ENCODE results near the gene PRDM2.
"Not testable (repeated sequence)": the region's sequence is repeated elsewhere in the genome, so short reads cannot be mapped to it uniquely, and the experiment has no call there.

Gene PRDM2

DNA sequence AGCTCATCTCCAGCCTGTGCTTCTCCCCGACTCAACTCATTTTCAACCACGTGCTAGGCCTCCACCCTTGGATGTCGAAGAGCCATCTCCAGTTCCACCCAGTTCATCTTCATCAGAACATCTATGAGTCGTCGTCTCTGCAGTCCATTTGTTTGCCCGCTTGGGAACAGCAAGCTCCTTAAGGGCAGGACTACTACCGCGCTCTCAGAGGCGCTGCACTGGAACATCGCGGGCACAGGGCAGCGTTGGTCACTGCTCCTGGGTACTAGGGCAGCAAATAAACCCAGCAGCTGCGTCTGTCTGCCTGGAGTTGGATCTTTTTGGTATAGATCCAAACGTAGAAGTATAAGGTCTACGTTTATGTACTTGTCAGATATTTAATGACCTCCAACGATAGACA lies 478 bp upstream of the PRDM2 start:
- DNase-seq, result no peak

DNA sequence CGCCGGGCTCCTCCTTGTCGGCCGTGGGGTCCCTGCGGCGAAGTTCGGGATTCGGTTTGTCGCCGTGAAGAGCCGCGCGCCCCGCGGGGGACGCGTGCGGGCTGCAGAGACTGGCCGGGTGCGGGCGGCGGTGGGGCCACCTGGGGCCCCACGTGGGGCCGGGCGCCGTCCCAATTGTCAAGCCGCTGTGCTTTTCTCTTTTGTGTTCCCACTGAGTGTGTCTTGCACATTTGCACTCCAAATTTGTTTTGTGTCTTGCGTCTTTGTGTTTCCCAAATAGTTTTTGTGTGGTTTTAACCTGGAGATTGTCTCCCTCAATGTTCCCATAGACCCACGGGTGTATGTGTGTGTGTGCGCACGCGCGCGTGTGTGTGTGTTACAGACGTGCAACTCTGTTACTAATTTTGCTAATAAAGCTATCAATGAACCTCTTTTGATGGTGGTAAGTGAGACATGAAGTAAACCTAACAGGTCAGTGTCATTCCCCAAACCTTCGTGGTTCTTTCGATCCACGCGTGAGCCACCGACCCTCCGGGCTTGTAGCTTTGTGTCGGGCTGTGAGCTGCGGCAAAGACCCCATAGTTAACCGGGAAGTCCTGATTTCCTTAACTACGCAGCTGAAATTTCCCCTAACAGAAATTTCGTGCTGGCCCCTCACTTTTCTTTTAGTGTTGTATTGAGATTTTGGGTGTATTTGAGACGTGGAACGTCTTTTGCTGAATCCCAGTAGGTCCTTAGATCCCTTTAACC lies 708 bp downstream of the PRDM2 start:
- no peak for DNase-seq

DNA sequence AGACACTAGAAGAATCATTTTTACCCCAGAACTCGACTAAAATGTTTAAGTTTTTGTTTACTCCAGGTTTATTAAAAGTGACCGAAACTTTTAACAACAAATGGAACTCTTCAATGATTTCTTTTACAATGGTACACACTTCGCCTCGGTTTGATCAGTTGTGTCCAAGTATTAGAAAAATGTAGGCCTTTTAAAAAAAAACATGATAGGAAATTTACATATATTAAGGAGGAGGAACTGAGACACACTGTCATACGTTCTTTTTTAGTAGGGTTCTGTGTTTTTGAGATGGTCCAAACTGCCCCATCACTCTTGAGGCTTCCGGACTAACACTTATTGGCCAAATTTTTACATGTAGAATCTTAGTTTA lies 1.3 kb downstream of the PRDM2 start:
- DNase-seq, result no peak

DNA sequence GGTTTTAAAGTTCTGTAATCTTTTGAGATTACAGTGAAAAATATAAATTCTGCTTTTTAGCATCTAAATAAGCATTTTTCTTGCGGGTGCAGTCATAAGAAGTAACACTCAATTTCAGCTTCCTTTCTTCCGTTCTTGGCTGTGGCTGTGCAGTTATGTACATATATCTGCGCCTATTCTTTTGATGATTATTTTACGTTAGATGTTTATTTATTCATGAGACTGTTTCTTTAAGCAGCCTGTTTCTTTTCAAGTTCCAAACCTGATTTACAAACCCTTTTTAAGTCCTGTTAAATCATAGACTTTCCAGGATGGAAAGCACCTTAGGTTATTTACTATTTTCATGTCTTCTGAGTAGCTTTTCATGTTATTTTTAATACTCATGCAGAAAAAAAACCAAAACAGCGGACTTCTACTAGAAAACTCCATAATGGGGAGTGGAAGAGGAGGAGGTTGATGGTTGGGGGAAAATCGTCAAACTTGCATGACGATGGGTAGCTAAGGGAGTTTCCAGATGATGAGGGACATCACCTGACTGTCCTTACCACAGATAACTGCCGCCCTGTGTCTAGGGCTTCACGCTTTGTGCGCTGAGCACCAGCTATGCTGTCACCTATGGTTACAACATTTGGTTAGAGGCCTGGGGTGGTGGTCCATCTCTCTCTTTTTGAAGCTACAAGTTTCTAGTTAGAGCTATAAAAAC lies 2.6 kb downstream of the PRDM2 start:
- DNase-seq, result no peak

DNA sequence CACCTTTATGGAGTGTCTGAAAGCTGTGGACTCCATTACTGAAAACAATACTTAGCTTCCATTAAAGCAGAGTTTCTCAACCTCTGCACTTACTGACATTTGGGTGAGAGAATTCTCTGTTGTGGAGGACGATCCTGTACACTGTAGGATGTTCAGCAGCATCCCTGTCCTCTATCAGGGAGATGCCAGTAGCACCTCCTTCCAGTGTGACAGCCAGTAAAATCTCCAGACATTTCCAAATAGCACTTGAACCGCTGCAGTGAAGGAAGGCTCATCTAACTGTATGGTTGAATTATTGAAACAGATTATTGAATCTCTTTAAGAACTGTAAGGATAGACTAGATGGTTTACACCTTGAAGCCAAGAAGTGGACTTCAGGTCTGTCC lies 3.1 kb downstream of the PRDM2 start:
- DNase-seq, result no peak

DNA sequence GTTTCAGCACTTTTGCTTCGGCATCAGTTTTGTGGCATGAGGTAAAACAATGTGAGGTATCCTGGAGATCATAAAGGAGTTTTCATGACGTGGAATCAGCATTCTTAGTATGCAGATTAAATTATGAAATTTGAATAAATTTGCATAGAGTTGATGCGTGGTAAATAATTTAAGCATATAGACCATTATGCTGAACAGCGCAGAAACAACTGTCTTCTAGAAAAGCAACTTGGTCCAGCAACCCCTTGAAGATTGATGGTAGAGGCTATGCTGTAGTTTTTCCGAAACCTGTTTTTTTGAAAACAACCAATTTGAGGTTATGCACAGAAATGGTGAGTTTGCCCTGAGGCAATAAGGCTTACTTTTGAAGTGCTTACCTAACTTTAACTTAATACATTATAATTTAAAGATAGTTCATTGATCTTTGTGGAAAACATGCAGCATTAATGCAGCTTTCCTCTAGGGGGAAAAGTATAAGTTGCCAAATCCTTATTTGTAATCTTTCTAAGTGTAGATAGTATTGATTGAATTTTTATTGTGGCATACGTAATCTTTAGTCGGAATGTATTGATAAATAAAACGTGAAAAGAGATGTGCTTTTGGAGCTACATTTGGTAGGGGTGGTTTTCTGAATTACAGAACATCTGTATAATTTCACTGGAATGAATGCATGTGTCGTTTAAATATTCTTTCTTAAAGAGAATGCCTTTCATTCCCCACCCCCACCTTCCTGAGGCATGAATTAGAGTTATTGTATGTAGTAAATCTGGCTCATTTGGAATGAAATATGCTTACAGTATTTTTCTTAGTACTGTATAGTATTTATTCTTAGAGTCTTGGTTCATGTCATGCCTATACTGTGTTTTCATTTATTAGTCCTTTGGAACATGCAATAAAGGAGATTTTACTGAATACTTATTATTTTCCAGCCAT lies 3.8 kb downstream of the PRDM2 start:
- DNase-seq, result no peak

DNA sequence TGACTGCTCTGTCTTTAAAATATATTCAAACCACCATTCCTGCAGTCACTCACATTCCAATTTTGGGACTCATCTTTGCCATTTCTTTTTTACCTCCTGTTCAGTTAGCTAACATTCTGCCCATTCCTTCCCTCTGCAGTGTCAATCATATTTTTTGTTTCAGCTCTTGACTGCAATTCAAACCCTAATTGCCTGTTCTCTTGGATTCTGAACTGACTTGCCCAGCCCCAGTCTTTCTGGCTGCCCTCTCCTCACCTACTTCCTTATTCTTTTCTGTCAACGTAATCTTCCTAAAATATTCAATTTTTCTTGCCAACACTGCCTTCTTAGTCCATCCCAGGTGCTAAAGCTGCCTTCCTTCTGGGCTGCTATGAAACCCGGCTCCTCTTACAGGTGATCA lies 6.1 kb downstream of the PRDM2 start:
- no peak for DNase-seq

DNA sequence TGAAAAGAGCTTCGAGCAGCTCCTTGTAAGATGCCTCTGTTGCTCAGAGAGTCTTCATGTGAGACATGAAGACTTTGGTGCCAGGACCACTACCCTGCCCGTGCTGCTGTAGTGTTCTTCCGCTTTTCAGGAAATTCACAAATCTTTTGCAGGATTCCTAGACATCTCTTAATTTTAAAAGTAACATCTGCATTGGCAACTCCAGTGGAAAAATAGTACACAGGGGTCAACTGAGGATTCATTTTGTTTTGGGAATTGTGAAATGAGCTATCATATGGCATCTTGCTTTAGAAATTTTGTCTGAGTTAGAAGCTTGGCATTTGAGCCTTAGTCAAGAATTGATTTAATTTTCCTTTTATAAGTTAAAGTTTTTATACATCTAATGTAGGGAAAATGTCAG lies 7.2 kb downstream of the PRDM2 start:
- no peak for DNase-seq

DNA sequence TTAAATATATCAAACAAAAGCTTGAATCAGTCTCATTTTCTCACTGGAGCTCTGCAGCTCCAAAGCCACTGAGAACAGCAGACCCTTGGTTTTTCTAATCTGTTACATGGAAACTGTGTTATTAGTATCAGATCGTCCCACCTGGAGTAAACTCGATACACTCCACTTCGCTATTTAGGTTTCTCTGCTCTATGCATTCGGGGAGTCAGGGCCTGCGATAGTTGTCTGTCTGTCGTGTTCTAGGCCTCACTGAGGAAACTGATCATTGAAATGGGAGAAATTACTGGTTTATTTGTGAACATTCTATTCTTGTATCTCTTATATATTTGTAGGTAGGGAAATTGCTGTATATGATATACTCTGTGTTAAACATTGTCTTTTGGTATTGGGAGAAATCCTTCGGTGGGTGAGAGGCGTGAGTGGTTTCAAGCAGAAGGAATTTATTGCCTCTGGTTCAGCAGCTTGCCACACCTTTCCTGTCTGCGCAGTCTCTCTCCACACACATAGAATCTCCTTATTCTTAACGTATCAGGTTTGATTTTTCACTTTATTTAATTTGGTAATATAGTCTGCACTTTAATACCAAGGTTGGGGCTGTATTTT lies 8.5 kb downstream of the PRDM2 start:
- no peak for DNase-seq

DNA sequence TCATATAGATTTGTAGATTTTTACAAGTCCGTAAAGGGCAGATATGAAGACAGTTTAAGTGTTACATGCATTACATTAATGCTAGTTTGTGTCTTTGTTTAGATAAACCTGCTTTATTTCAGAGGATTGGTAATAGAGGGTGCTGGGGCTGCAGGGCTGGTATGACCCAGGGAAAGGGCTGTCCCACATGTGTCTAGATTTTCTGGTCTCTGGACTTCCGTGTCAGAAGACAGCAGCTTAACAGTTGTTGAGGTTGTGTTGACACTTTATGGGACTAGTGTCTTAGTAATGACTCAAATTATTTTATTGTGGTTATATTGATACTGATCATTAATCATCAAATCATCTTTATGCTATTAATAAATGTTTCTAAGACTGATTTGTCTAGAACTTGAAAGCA lies 10.1 kb downstream of the PRDM2 start:
- DNase-seq, result no peak

DNA sequence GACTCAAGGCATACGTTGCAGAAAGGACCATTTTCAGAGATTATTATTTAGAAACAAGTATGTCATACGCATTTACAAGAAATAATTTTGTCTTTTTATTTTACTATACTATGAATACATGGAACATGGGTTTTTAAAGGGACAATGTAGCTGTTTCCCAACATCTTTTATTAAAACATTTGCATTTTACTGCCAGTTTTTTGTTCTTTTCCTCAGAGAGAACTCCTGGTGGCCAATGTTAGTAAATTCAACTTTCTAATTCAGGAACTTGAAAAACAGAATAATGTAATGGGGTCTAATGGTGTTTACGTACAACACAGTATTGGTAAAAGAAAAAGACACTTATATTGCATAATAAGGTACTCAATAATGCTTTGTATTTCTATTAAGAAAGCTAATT lies 14.9 kb downstream of the PRDM2 start:
- no peak for DNase-seq

DNA sequence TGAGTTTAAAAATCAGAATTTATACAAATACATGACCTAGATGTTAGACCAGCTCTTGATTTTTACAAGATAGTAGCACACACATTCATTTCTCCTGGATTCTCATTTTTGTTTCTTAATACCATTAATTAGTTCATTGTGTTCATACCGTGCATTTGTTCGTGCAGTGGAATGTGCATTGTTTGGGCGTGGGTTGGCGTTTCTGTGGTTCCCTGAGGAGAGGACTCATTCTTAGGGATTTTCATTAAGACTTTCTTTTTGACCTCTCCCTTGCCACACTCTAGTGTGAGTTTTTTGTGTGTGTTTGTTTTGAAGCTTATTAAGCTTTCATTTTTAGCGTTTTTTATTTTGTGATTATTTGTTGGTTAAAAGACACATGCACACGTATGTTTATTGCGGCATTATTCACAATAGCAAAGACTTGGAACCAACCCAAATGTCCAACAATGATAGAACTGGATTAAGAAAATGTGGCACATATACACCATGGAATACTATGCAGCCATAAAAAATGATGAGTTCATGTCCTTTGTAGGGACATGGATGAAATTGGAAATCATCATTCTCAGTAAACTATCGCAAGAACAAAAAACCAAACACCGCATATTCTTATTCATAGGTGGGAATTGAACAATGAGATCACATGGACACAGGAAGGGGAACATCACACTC lies 15.8 kb downstream of the PRDM2 start:
- DNase-seq, result not testable (repeated sequence)

DNA sequence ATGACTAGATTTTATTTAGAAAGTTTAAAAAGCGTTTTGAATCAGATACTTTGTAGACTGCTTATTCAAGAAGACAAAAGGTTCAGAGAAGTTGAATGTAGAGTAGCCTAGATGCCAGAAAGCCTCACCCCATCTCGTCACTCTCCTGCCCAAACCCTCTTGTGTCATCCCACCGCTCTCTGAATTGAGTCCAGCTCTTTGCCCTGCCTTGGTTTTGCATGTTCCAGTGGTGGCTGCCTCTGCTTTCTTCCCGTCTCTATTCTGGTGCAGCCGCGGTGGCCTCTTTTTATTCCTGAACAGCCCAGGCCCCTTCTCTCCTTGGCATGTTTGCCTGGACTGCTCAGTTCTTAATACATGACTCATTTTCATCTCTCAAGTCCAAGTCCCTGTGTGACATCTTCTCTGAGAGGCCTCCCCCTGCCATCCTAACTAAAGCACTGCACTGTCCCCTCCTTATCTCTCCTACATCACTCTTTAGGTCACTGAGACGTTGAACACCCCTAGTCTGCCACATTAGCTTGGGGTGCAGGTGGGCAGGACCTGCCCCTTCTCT lies 22.9 kb downstream of the PRDM2 start:
- DNase-seq, result no peak

DNA sequence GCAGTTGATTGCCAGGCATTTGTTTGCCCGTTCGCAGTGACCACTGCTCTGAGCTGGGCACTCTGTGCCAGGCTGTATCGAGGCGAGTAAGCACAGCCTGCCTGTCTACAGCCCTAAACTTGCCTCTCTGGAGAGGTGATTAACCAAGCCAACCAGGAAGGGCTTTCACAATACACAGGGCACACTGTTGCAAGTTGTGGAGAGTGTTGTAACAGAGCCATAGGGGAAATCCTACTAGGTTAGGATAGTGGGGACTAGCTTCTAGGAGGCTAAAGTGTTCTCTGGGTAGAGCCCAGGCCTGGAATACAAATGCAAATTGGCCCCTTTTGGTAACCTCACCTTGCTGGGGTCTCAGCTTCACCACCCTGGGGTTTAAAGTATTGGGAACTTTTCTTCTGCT lies 23.8 kb downstream of the PRDM2 start:
- DNase-seq, result no peak

DNA sequence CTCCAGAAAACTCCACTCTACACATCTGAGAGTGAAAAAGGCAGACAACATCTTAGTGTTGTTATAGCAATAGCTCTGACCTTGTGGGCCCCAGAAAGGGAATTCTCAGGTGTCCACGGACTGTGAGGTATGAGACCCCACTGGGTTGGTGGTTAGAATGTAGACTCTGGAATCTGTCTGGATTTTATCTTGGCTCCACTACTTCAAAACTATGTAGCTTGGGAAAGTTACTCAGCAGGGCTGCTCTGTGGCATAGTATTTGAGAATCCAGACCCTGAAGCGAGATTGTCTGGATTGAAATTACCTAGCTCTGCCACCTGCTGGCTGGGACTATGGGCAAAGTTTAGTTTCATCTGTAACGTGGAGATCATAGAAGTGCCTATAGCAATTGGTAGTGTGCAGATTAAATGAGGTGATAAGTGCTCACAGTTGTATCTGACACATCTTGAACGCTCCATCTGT lies 25.8 kb downstream of the PRDM2 start:
- DNase-seq, result peak; percentile 6 to 57

DNA sequence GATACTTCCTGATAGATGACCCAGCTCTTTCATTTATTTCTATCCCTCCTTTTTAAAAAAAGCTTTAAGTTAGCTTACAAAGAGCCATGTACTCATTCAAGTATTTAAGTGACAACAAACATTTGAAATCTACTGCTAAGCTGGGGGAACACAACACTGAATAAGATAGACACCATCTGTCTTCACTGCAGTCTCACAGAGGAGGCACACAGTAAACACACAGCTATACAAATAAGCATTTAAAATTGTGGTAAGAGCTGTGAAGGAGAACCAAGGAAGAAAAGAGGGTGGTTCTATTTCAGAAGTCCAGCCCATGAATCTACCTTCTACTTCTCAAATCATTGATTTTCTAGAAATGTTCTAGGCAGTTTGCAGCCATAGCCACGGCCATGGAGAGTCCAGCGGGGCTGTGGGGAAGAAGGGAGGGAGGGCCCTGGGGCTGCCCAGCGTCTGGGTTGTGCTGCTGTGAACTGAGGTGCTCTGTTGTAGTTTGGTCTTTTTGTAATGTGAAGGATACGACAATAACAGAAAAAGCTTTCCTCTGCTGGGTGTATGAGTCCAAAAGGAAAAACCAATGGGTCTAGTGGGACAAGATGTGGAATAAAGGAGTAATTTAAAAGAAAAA lies 28.2 kb downstream of the PRDM2 start:
- DNase-seq, result peak in 1 of 2 experiments; percentile 24

DNA sequence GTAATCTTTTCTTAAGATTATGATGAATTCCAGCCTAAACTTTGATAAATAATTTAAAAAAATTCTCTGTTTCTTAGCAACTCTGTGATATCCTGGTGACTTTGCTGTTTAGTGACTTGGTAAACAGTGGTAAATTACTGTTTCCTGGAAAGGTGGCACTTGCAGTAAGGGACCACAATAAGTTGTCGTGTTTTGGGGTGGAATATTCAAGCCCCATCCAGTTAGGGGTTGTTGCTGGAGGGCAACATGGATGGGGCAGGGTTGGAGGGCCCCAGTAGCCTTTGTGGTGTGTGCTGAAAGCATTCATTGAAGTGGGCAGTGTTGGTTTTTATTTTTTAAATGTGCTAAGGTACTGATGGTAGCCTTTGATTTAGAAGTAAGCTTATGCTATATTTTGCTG lies 30.3 kb downstream of the PRDM2 start:
- no peak for DNase-seq

DNA sequence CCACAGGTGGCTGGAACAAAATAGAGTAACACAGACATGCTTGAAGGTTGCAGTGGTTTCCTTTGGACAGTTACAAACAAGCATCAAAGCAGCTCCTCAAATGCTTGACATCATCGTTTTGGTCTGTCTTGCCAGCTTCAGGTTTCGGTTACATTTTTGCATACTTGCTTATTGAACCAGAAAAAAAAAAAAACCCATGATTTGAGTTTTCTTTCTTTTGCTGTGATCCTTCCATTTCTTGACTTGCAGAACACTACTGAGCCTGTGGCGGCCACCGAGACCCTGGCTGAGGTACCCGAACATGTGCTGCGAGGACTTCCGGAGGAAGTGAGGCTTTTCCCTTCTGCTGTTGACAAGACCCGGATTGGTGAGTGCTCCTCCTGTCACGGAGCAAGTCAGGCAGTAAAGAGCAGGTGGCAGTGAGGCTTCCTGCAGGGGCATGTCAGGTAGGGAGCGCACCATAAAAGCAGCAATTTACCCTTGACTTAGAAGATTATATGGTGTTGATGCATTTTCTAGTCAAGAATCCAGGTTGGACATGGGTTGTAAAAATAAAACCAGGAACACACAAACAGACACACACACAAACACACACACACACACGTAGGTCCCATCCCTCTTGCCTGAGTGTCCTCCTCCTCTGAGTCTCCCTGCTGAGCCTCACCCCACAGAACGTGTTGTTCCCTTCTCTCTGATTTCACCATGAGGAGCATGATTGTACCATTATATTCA lies 30.9 kb downstream of the PRDM2 start:
- DNase-seq, result no peak

DNA sequence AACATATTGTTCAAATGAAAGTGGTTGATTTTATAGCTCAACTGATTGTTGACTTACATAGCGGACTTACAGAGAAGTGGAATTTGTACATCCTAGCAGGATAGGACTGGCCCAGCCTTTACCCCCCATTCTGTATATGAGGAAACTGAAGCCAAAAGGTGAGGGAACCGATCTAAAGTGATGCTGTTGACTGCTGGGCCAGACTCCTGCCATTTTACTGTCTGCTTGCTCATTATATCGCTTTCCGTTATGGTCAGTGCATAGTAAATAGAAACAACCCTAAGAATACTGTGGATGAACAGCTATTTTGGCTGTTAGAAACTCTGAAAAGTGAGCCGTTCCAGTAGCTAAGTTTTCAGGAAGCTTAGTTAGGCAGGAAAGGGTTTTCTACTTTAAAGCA lies 31.9 kb downstream of the PRDM2 start:
- DNase-seq, result no peak

DNA sequence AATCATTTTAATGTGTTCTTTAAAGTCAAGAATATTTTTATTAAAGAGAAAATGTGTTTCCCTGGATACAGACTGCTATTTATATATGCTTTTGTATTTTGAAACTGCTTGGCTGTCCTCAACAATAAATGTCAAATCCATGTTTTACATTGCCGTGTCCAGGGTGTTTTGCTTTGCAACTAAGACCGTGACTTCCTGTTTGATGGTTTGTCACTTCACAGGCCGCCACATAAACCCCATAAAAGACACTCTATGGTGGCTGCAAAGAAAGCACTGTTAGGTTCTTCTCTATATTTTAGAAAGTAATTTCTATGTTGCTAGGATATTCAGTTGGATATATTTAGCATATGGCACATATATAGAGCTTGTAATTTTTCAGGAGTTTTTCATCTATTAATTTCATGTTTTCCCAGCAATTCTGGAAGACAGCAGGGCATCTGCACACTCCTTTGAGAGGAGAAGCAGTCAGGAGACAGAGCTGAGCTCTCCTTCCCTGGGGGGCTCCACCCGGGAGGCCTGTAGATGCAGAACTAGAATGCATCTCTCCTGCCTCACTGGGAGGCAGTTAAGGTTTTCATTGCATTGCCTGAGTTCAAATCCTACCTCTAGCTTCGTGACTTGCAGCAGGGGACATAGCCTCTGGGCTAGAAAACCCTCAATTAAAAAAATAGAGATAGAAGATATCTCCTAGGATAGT lies 33.1 kb downstream of the PRDM2 start:
- DNase-seq, result no peak

Measured in NCI-H524 (cell line).